Heart right ventricle (tissue), 16 donors: ENCODE measurements around the gene CUEDC1. TPM values are rescaled to one million over a fixed set of nuclear protein-coding genes. Genes with fewer than 3 reads are reported as not detected.
A peak's percentile ranks its signal among the peaks of the same experiment; 100 is the strongest.

Experiments
- ATAC-seq, 8 donors: fragments of 200-7000 bp; cut with Tn5 transposase; one replicate each; pipeline ENCODE4 v1.9.1; 2020; ENCODE audit warnings: mild to moderate bottlenecking in 8 of 8, moderate library complexity in 8 of 8, moderate number of reproducible peaks in 1 of 8
- DNase-seq, 2 donors: peaks; one replicate each; pipeline ENCODE4 v3.0.0-alpha.2; 2020
- H3K27ac ChIP-seq, 10 donors: fragments of 200-600 bp; sonication (generic) in 2 of 10; one replicate each; pipeline versions ENCODE4 v1.5.0 to v1.8.0; 2020 to 2022; ENCODE audit warnings: mild to moderate bottlenecking in 3 of 10
- H3K27me3 ChIP-seq, 7 donors: fragments of 200-600 bp; one replicate each; pipeline ENCODE4 v1.8.0; 2021 to 2022; ENCODE audit warnings: mild to moderate bottlenecking in 2 of 7
- H3K36me3 ChIP-seq, 9 donors: fragments of 200-600 bp; sonication (generic) in 1 of 9; one replicate each; pipeline versions ENCODE4 v1.5.0 to v1.8.0; 2020 to 2022; ENCODE audit warnings: mild to moderate bottlenecking in 2 of 9
- H3K4me1 ChIP-seq, 9 donors: fragments of 200-600 bp; sonication (generic) in 1 of 9; one replicate each; pipeline versions ENCODE4 v1.5.0 to v1.8.0; 2020 to 2022; ENCODE audit warnings: mild to moderate bottlenecking in 4 of 9
- H3K4me3 ChIP-seq, 10 donors: fragments of 200-600 bp; sonication (generic) in 2 of 10; one replicate each; pipeline versions ENCODE4 v1.5.0 to v1.8.0; 2020 to 2022; ENCODE audit warnings: mild to moderate bottlenecking in 7 of 10, moderate library complexity in 2 of 10
- H3K9me3 ChIP-seq, 11 donors: fragments of 200-600 bp in 10 of 11; sonication (generic) in 2 of 11; one replicate each; pipeline versions ENCODE4 v1.5.0 to v1.8.0; 2013 to 2022; ENCODE audit warnings: mild to moderate bottlenecking in 2 of 11, control low read depth in 1 of 11, moderate library complexity in 1 of 11
- CTCF ChIP-seq, 9 donors: fragments of 200-600 bp; sonication (generic) in 2 of 9; IDR thresholded peaks; one replicate each; pipeline versions ENCODE4 v1.5.0 to v1.8.0; 2021 to 2022; ENCODE audit warnings: antibody characterized with exemption in 9 of 9, mild to moderate bottlenecking in 5 of 9, moderate library complexity in 1 of 9
- WGBS, 2 donors: extraction: QIAGEN DNeasy Blood & Tissue Kit; methylation state at CpG; one replicate each; pipeline ENCODE4 v1.1.7; 2013; ENCODE audit warnings: inconsistent platforms in 1 of 2; 5-methylcytosine and 5-hydroxymethylcytosine counted together
- intact Hi-C, 10 donors: fragments of 100-400 bp; cut with DNase I; formaldehyde crosslinking; loops; one replicate each; pipeline versions ENCODE4 v1.11.1 to v1.14.2; 2022
- polyA plus RNA-seq, 2 donors: library from polyadenylated mRNA; stranded (reverse); fragments of 200-250 nt; gene quantifications; one replicate each; pipeline ENCODE4 v1.2.3, GENCODE V29; 2013
- total RNA-seq, 10 donors: library from RNA; stranded (reverse); fragmentation: NEBNext Ultra II Directional in 3 of 10; extraction: Animal tissue kit (Norgen Biotek cat#: 25700) in 3 of 10; gene quantifications; one replicate each; pipeline versions ENCODE4 v1.2.1 to v1.2.4, GENCODE V29; 2021 to 2023
- donor health status: Arrhythmogenic right ventricular cardiomyopathy.
- donor health status: ischemic (EF 13 %, LVEDD 7.1; RV severe dilation, severe dysfunction).
- donor health status: healthy with polysubstance abuse.
- donor health status: DM: no; HTN: yes; CAD: no.
- donor health status: DM: no; HTN: no; CAD: no.
- donor health status: ischemic (EF 25% LVEDD 6.9; RV normal size, moderate dysfunction).
- donor health status: ischemic (EF 25% LVEDD 5.7; RV mildly dilated, moderate dysfunction).
- donor health status: healthy.
- donor health status: DM: yes; HTN: yes; CAD: no.
- donor health status: Ischemic cardiomyopathy.
- donor health status: ischemic (EF 35%, LVEDD 5.7; RV mildly dilated, moderate dysfunction).
- donor health status: nonischemic (EF 11% LVEDD 7.7; RV severe dilation, severe dysfunction).
- donor health status: DM: yes; HTN: yes; CAD: no.
- donor health status: PGD.
- donor health status: ischemic (EF 29% LVEDD 5.4; RV normal size, mild dysfunction).
- donor health status: nonischemic (EF 23%, LVEDD 6.1; RV moderate dilation, normal function).

CUEDC1 gene
- total and polyA plus RNA-seq, 12 donors, result 26.9 to 65.0 (median 45.4) TPM

- no peaks in the 10 kb centered on the region for H3K27me3 ChIP-seq
- no peak for TF ChIP-seq CTCF (IDR thresholded peaks at IDR 0.05)
- ATAC-seq, result no peak
- H3K9me3 ChIP-seq, result no peaks in the 10 kb centered on the region
- H3K27ac ChIP-seq, result peak overlapping the region in 7 of 10 donors; percentile 13 to 59 (median 42)
- peaks cover 9 to 65% (median 48%) of the 10 kb centered on the region in 9 donors for H3K4me1 ChIP-seq
- no peak for DNase-seq
- peaks cover 0 to 26% (median 5%) of the 10 kb centered on the region in 9 donors for H3K36me3 ChIP-seq
- 38 to 60% methylated on average over 3 of the region's 3 CpGs for WGBS, 2 donors
- H3K4me3 ChIP-seq, result no peak overlapping the region
- intact Hi-C loops, result loop anchor here in 8 of 10 donors (2.0 to 10.0 kb wide), 7 partner anchors 101 to 879 kb away; no protein-coding TSS in a partner anchor
Measured at GRCh38 chr17:57993471-57994365, 38.5 kb upstream of the CUEDC1 start.

- no peak overlapping the region for H3K4me3 ChIP-seq
- no peak for TF ChIP-seq CTCF (IDR thresholded peaks at IDR 0.05)
- intact Hi-C loops, result loop anchor here in 4 of 10 donors (5.0 to 10.0 kb wide), 4 partner anchors 119 to 877 kb away; no protein-coding TSS in a partner anchor
- DNase-seq, result no peak
- no peak for ATAC-seq
- H3K27ac ChIP-seq, result peak overlapping the region in 4 of 10 donors; percentile 2 to 99 (median 46)
- H3K27me3 ChIP-seq, result no peaks in the 10 kb centered on the region
- peaks cover 0 to 4% (median 0%) of the 10 kb centered on the region in 9 donors for H3K36me3 ChIP-seq
- no peaks in the 10 kb centered on the region for H3K9me3 ChIP-seq
- H3K4me1 ChIP-seq, result peaks cover 11 to 70% (median 50%) of the 10 kb centered on the region in 9 donors
Measured at GRCh38 chr17:57991537-57991936, 36.3 kb upstream of the CUEDC1 start.

- intact Hi-C loops, result loop anchor here in 4 of 10 donors (5.0 to 10.0 kb wide), 4 partner anchors 118 to 875 kb away; no protein-coding TSS in a partner anchor
- WGBS, 2 donors, result 67 to 79% methylated on average over 2 of the region's 2 CpGs
- Histone ChIP-seq H3K9me3 (no peaks in the 10 kb centered on the region), H3K4me1 (peaks cover 11 to 80% (median 59%) of the 10 kb centered on the region in 9 donors), H3K27ac (peak overlapping the region in 9 of 10 donors; percentile 95 to 99 (median 98)), H3K27me3 (no peaks in the 10 kb centered on the region), H3K4me3 (no peak overlapping the region), H3K36me3 (peaks cover 0 to 3% (median 0%) of the 10 kb centered on the region in 9 donors)
- DNase-seq (no peak), ATAC-seq (no peak)
- no peak for TF ChIP-seq CTCF (IDR thresholded peaks at IDR 0.05)
Measured at GRCh38 chr17:57990037-57990436, 34.8 kb upstream of the CUEDC1 start.
